Stimulated activated CD4-positive, alpha-beta T cell treated with anti-CD3 and anti-CD28 coated beads, Interleukin-2, amount 100 ng/mL, for 4 hours (primary cell): Measurements from ENCODE around the gene FMNL2.

Experiments used
- DNase-seq: peaks from one replicate; pipeline ENCODE4 v3.0.0-alpha.2; 2020; ENCODE audit warnings: low read depth

The FMNL2 gene

GRCh38 chr2:152558158-152558984 is 223.4 kb downstream of the FMNL2 start:
- DNase-seq = no peak

GRCh38 chr2:152559008-152559407 is 224.0 kb downstream of the FMNL2 start:
- DNase-seq = no peak

- no peak for DNase-seq
Observed at GRCh38 chr2:152560166-152560565, 225.2 kb downstream of the FMNL2 start.

GRCh38 chr2:152560873-152561595 is 226.1 kb downstream of the FMNL2 start:
- no peak for DNase-seq

- DNase-seq = no peak
Observed at GRCh38 chr2:152562198-152562884, 227.4 kb downstream of the FMNL2 start.

GRCh38 chr2:152563764-152564163 is 228.8 kb downstream of the FMNL2 start:
- no peak for DNase-seq

- DNase-seq = no peak
Observed at GRCh38 chr2:152564754-152565551, 230.0 kb downstream of the FMNL2 start.

- no peak for DNase-seq
Observed at GRCh38 chr2:152565884-152566727, 231.1 kb downstream of the FMNL2 start.

GRCh38 chr2:152566728-152567069 is 231.7 kb downstream of the FMNL2 start:
- DNase-seq = no peak

GRCh38 chr2:152568531-152568930 is 233.6 kb downstream of the FMNL2 start:
- no peak for DNase-seq

GRCh38 chr2:152569186-152569585 is 234.2 kb downstream of the FMNL2 start:
- no peak for DNase-seq

- DNase-seq = no peak
Observed at GRCh38 chr2:152571048-152571766, 236.2 kb downstream of the FMNL2 start.

- no peak for DNase-seq
Observed at GRCh38 chr2:152572031-152572430, 237.1 kb downstream of the FMNL2 start.

GRCh38 chr2:152573168-152573567 is 238.2 kb downstream of the FMNL2 start:
- peak; percentile 22 for DNase-seq

- no peak for DNase-seq
Observed at GRCh38 chr2:152577579-152577978, 242.6 kb downstream of the FMNL2 start.

- no peak for DNase-seq
Observed at GRCh38 chr2:152578573-152578972, 243.6 kb downstream of the FMNL2 start.

- DNase-seq = no peak
Observed at GRCh38 chr2:152580714-152581113, 245.7 kb downstream of the FMNL2 start.

GRCh38 chr2:152581360-152581759 is 246.4 kb downstream of the FMNL2 start:
- DNase-seq = no peak

GRCh38 chr2:152582081-152582480 is 247.1 kb downstream of the FMNL2 start:
- DNase-seq = no peak

GRCh38 chr2:152583512-152584229 is 248.7 kb downstream of the FMNL2 start:
- DNase-seq = no peak
